Bronchial epithelial cell (primary cell): Measurements from ENCODE around the gene RFTN1. TPM values are rescaled to one million over a fixed set of nuclear protein-coding genes. Genes with fewer than 3 reads are reported as not detected.

Experiments
- DNase-seq: peaks from one replicate; pipeline ENCODE4 v3.0.0-alpha.2; 2010; ENCODE audit warnings: low read depth
- FAIRE-seq: peaks from 2 replicates; lab custom pipeline; 2011; peaks lifted over from hg19 to GRCh38; lab: Jason Lieb, UNC
- H3K27me3 ChIP-seq: 2 replicates; pipeline ENCODE4 v1.5.1; 2011; ENCODE audit warnings: low read length; ENCODE audit not compliant: control insufficient read depth, insufficient read depth
- H3K36me3 ChIP-seq: 2 replicates; pipeline ENCODE4 v1.5.1; 2011; ENCODE audit warnings: low read length; ENCODE audit not compliant: control insufficient read depth, insufficient read depth
- H3K4me3 ChIP-seq: 2 replicates; pipeline ENCODE4 v1.5.1; 2011; ENCODE audit warnings: mild to moderate bottlenecking, low read depth, low read length, control low read depth
- total RNA-seq: library from RNA; depleted of rRNA; stranded (reverse); fragments of >200 nt; gene quantifications from 2 replicates; pipeline ENCODE4 v1.2.1, GENCODE V29; 2014
- TF ChIP-seq, protein P1 (sequence below): IDR thresholded peaks from 2 replicates; pipeline ENCODE4 v1.5.1; 2011; ENCODE audit warnings: mild to moderate bottlenecking, moderate library complexity, low read length, control low read depth, inconsistent platforms; ENCODE audit not compliant: insufficient read depth, severe bottlenecking

Gene RFTN1
- total RNA-seq, 1 donor from 2014 or later: 9.2 TPM

DNA sequence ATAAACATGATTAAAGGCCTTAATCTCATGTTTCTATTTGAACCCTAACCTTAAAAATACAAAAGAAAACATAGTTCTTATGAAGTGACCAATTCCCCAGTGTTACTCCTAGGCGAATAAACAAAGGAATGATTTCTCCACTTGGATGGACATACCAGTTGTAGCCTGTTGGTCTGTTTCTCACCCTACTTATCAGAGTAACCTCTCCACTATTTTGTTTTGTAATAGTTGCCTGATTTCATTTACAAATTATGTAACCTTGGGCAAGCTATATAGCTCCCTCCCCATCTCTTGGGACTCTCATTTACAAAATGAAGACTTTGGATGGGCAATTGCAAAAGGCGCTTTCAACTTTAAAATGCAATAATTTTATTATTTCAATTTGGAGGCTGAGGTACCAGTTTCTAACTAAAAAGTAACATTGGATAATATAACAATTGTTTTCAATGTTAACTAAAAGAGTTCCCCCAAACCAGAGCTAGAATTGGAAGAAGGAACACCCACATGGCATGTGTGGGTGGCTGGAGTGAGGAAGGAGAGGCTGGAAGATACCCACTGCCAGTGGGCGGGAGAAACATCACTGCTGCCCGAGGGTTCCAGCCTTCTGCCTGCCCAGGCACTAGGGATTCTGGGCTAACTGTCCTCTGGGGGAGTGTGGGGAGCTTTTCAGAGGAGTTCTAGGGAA, 74.2 kb downstream of the RFTN1 start:
- Histone ChIP-seq H3K36me3 (no peaks in the 10 kb centered on the region), H3K27me3 (no peaks in the 10 kb centered on the region)
- no peak for FAIRE-seq

DNA sequence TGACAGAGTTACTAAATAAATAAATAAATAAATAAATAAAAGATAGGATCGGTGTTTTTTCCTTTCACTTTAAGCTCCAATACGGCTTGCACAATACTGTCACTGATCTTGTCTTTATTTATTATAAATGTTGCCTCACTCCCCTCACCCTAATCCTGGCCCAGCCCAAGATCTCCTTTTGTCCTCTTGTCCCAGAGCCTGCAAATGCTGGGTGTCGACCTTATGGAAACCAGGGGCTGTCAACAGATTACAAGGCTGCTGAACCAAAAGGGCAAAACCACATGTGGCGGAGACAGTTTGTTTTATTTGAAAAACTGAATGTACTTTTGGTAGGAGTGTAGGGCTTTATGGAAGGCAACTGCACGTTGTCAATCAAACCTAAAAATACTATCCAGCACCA, 75.9 kb downstream of the RFTN1 start:
- DNase-seq: no peak
- TF ChIP-seq, protein P1, sequence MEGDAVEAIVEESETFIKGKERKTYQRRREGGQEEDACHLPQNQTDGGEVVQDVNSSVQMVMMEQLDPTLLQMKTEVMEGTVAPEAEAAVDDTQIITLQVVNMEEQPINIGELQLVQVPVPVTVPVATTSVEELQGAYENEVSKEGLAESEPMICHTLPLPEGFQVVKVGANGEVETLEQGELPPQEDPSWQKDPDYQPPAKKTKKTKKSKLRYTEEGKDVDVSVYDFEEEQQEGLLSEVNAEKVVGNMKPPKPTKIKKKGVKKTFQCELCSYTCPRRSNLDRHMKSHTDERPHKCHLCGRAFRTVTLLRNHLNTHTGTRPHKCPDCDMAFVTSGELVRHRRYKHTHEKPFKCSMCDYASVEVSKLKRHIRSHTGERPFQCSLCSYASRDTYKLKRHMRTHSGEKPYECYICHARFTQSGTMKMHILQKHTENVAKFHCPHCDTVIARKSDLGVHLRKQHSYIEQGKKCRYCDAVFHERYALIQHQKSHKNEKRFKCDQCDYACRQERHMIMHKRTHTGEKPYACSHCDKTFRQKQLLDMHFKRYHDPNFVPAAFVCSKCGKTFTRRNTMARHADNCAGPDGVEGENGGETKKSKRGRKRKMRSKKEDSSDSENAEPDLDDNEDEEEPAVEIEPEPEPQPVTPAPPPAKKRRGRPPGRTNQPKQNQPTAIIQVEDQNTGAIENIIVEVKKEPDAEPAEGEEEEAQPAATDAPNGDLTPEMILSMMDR: no peak
- Histone ChIP-seq H3K4me3 (no peak overlapping the region), H3K36me3 (peaks cover 1% of the 10 kb centered on the region), H3K27me3 (no peaks in the 10 kb centered on the region)
- no peak for FAIRE-seq

More for the DNA sequence above, 74.2 kb downstream of the RFTN1 start:
- no peak for DNase-seq
- H3K4me3 ChIP-seq: no peak overlapping the region
- TF ChIP-seq, protein P1: no peak

DNA sequence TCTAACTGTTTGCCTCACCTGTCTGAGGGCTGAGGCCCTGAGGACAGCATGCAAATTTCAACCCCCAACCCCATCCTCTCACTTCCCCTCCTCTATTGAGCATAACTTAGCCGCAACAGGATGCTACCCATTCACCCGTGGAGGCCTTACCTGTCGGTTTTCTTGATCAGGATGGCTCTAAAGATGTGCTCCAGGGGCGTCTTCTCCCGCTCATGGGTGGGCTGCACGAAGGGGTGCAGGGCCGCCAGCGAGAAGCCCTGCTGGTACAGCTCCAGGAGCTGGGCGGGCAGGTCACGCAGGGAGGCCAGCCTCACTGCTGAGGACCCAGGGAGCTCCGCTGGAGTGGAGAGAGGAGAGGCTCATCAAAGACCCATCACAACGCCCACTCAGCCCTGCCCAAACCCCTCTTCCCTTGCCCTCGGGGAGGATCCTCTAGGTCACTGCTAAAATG, 79.8 kb downstream of the RFTN1 start:
- H3K36me3 ChIP-seq: peaks cover 3% of the 10 kb centered on the region
- FAIRE-seq: no peak
- TF ChIP-seq, protein P1: no peak
- no peak overlapping the region for H3K4me3 ChIP-seq
- H3K27me3 ChIP-seq: no peaks in the 10 kb centered on the region
- DNase-seq: no peak

DNA sequence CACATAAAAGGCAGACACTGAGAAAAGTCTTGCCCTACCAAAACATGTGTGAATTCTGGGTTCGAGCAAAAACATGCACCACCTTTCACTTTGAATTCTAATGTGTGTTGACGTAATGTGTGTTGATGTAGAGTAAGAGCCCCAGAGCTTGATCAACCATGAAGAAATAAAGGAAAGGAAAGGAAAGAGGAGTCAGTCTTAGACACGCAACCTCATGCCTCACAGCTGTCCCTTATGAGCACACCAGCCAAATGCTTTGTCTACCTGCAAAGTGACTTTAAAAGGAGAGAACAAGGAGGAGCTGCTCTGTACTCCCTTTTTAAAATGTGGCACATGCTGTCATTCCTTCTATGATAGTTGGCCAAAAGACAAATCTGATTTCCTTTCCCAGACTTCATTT, 80.8 kb downstream of the RFTN1 start:
- DNase-seq (no peak), FAIRE-seq (no peak)
- H3K36me3 ChIP-seq: peaks cover 3% of the 10 kb centered on the region
- H3K4me3 ChIP-seq: no peak overlapping the region
- H3K27me3 ChIP-seq: no peaks in the 10 kb centered on the region
- TF ChIP-seq, protein P1: no peak

DNA sequence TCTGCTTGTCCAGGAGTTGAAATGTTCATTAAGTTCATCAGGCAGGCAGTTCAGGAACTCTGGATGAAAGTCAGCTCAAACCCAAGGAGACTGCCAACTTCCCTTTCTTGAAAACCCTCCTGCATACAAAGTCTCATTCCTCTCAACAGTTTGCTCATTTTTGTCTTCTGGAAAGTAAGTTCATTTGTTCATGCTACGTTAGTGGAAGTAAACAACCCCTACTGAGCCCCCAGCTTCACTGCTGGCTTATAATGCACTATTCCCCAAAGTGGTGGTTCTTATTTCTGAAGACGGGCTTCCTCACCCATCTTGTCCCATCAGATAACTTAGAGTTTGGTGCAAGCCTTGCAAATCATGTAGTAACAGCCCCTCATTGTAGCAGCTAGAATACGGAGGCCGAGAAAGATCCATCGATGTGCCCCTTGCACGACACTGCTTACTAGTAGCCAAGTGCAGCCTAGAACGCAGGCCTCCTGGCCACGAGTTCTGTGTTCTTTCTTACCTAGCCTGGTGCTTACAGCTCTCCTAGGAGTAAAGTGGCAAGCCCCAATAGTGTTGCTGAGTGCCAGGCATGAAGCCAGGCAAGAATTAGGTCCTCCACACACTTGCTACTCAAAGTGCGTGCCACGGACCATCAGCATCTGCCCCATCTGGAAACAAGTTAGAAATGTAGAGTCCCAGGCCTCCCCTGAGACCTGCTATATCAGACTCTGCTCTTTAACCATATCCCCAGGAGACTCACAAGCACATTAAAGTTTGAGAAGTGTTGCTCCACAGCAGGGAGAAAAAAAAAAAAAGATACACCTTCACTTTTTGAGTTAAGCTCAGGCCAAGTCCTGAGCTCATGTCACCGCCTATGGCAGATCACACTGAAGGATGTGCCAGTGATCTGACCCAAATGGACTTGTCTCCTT, 82.5 kb downstream of the RFTN1 start:
- no peak for FAIRE-seq
- no peaks in the 10 kb centered on the region for H3K27me3 ChIP-seq
- TF ChIP-seq, protein P1: no peak
- peaks cover 3% of the 10 kb centered on the region for H3K36me3 ChIP-seq
- no peak overlapping the region for H3K4me3 ChIP-seq
- no peak for DNase-seq
